Suprapubic skin (tissue), 3 donors: ENCODE results near the gene CDHR5.

ENCODE experiments used
- CTCF ChIP-seq, 2 donors: fragments of 200-600 bp in 1 of 2; fragments of 450-650 bp in 1 of 2; sonication (generic) in 1 of 2; IDR thresholded peaks; one replicate each; pipeline ENCODE4 v1.5.1; 2016 to 2019; ENCODE audit warnings: antibody characterized with exemption in 2 of 2, mild to moderate bottlenecking in 1 of 2, moderate library complexity in 1 of 2
- POLR2A ChIP-seq, 2 donors: fragments of 450-650 bp; IDR thresholded peaks; one replicate each; pipeline ENCODE4 v1.6.1; 2017; ENCODE audit warnings: antibody characterized with exemption in 2 of 2, mild to moderate bottlenecking in 2 of 2, moderate library complexity in 2 of 2

GRCh38 chr11:643849-644738 is 19.3 kb upstream of the CDHR5 start:
- TF ChIP-seq CTCF (IDR thresholded peaks at IDR 0.05) (no peak), POLR2A (IDR thresholded peaks at IDR 0.05) (no peak)
